GM12872 (cell line): ENCODE data around the gene ATP2B3.

ENCODE experiments used
- TF ChIP-seq, protein P1 (sequence below): IDR thresholded peaks from 3 replicates; pipeline ENCODE4 v1.5.1; 2011; ENCODE audit warnings: low read depth, mild to moderate bottlenecking, low read length, moderate library complexity; ENCODE audit not compliant: insufficient read depth

The ATP2B3 gene

GRCh38 chrX:153592091-153592833, 74.8 kb downstream of the ATP2B3 start:
- TF ChIP-seq, protein P1, sequence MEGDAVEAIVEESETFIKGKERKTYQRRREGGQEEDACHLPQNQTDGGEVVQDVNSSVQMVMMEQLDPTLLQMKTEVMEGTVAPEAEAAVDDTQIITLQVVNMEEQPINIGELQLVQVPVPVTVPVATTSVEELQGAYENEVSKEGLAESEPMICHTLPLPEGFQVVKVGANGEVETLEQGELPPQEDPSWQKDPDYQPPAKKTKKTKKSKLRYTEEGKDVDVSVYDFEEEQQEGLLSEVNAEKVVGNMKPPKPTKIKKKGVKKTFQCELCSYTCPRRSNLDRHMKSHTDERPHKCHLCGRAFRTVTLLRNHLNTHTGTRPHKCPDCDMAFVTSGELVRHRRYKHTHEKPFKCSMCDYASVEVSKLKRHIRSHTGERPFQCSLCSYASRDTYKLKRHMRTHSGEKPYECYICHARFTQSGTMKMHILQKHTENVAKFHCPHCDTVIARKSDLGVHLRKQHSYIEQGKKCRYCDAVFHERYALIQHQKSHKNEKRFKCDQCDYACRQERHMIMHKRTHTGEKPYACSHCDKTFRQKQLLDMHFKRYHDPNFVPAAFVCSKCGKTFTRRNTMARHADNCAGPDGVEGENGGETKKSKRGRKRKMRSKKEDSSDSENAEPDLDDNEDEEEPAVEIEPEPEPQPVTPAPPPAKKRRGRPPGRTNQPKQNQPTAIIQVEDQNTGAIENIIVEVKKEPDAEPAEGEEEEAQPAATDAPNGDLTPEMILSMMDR, result no peak

- TF ChIP-seq, protein P1, result no peak
Observed at GRCh38 chrX:153592966-153593688, 75.7 kb downstream of the ATP2B3 start.

- TF ChIP-seq, protein P1, result no peak
Observed at GRCh38 chrX:153593811-153594500, 76.5 kb downstream of the ATP2B3 start.

- TF ChIP-seq, protein P1, result no peak
Observed at GRCh38 chrX:153595387-153595786, 77.9 kb downstream of the ATP2B3 start.

DNA sequence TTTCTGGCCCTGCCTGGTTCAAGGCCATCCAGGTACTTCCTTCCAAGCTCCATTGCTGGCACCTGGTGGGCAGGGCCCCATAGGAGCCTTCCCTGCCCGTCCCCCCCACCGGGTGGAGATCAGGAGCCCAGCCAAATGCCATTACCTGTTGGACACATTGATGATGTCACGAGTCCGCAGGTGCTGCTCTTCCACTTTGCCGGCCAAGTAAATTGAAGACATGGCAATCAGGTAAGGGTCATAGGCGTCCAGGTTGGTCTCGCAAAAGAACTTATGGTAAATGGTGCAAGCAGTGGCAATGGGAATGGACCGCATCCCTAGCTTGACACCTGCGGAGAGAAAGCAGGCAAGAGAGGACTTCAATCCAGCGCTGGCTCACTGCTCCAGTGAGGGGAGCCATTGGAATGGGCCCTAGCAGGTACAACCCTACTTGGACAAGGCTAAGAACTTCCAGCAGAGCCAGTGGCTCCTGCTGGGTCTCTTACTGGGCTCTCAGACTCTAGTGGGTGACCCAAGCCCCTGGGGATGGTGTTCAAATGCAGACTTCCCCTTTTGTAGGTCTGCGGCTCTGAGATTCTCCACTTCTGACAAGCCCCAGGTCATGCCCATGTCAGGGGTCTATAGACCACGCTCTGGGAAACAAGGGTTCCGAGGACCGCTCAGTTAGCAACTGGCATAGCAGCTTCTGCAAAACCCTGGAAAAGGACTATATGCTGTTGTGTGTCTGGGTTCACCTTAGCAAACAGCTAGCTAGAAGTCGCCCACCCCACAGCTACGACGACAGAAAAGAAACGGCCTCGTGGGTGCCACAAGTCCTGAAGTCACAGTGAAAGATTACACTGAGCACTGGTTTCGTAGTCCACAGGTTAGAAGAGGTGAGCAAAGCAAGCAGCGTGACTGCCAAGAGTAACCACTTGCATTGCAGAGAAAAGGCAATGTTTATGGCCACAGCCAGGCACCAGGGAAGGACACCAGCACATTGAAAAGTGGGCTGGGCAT, 78.7 kb downstream of the ATP2B3 start:
- TF ChIP-seq, protein P1, result no peak

- TF ChIP-seq, protein P1, result no peak
Observed at GRCh38 chrX:153596981-153597750, 79.7 kb downstream of the ATP2B3 start.
